ENCODE data around the gene MVD. TPM values are rescaled to one million over a fixed set of nuclear protein-coding genes. Genes with fewer than 3 reads are reported as not detected.
A peak's percentile ranks its signal among the peaks of the same experiment; 100 is the strongest.

Gene MVD
- polyA plus RNA-seq, 3 donors = 9.0 to 17.9 (median 12.2) TPM

GRCh38 chr16:88706965-88707826 is 44.3 kb upstream of the MVD start:
- Mint-ChIP-seq H3K9me3 (peaks cover 0 to 2% (median 0%) of the 10 kb centered on the region in 7 donors), H3K27me3 (ENCODE audit: low read depth in 3 of 3) (peaks cover 0 to 4% (median 3%) of the 10 kb centered on the region in 3 donors), H3K27ac (peak overlapping the region in 6 of 7 donors; percentile 12 to 88 (median 53)), H3K36me3 (peaks cover 15 to 28% of the 10 kb centered on the region in 2 donors), H3K4me3 (peak overlapping the region; percentile 71 to 72), H3K4me1 (peaks cover 39% of the 10 kb centered on the region)
- Histone ChIP-seq H3K9ac (ENCODE audit: insufficient read depth, low read length, poor library complexity, severe bottlenecking) (peak overlapping the region; percentile 79), H3K4me2 (replicated peaks; ENCODE audit: extremely low read depth, low read length, poor library complexity, severe bottlenecking) (peak overlapping the region; percentile 83), H3K36me3 (replicated peaks in 1 of 2; ENCODE audit: control insufficient read depth in 1 of 2, insufficient read depth in 2 of 2, low read length in 2 of 2) (peaks cover 0 to 4% of the 10 kb centered on the region in 2 donors), H3K27ac (ENCODE audit: low read depth in 1 of 2, low read length in 2 of 2) (peak overlapping the region; percentile 24 to 84), H3K4me3 (replicated peaks in 1 of 3; ENCODE audit: low read depth in 2 of 3, low read length in 3 of 3) (peak overlapping the region; percentile 70 to 93 (median 78)), H3K79me2 (ENCODE audit: insufficient read depth, low read length) (peaks cover 48% of the 10 kb centered on the region), H4K20me1 (ENCODE audit: insufficient read depth, low read length) (peaks cover 13% of the 10 kb centered on the region), H2AFZ (ENCODE audit: insufficient read depth, low read depth, low read length, poor library complexity, severe bottlenecking) (peak overlapping the region; percentile 90), H3K27me3 (ENCODE audit: control insufficient read depth in 2 of 2, insufficient read depth in 2 of 2, low read length in 2 of 2) (no peaks in the 10 kb centered on the region), H3K9me3 (replicated peaks in 1 of 2; ENCODE audit: control insufficient read depth in 1 of 2, insufficient read depth in 1 of 2, low read length in 2 of 2) (no peaks in the 10 kb centered on the region), H3K4me1 (ENCODE audit: control insufficient read depth in 1 of 2, insufficient read depth in 2 of 2, low read length in 2 of 2) (peaks cover 41 to 48% of the 10 kb centered on the region in 2 donors)
- 74% methylated on average over 4 of the region's 17 CpGs for WGBS (ENCODE audit: insufficient coverage)
- TF ChIP-seq, protein P1, sequence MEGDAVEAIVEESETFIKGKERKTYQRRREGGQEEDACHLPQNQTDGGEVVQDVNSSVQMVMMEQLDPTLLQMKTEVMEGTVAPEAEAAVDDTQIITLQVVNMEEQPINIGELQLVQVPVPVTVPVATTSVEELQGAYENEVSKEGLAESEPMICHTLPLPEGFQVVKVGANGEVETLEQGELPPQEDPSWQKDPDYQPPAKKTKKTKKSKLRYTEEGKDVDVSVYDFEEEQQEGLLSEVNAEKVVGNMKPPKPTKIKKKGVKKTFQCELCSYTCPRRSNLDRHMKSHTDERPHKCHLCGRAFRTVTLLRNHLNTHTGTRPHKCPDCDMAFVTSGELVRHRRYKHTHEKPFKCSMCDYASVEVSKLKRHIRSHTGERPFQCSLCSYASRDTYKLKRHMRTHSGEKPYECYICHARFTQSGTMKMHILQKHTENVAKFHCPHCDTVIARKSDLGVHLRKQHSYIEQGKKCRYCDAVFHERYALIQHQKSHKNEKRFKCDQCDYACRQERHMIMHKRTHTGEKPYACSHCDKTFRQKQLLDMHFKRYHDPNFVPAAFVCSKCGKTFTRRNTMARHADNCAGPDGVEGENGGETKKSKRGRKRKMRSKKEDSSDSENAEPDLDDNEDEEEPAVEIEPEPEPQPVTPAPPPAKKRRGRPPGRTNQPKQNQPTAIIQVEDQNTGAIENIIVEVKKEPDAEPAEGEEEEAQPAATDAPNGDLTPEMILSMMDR (IDR thresholded peaks at IDR 0.05) = no peak
- intact Hi-C loops (cut with micrococcal nuclease) = loop anchor here (10.0 kb wide), 2 partner anchors 408 to 752 kb away; partner anchors contain the start of gene BANP (in 1 of the 2)
- no peak for DNase-seq

- Histone ChIP-seq H3K36me3 (replicated peaks in 1 of 2; ENCODE audit: control insufficient read depth in 1 of 2, insufficient read depth in 2 of 2, low read length in 2 of 2) (peaks cover 0 to 4% of the 10 kb centered on the region in 2 donors), H3K79me2 (ENCODE audit: insufficient read depth, low read length) (peaks cover 56% of the 10 kb centered on the region), H3K4me2 (replicated peaks; ENCODE audit: extremely low read depth, low read length, poor library complexity, severe bottlenecking) (peak within 1 kb of the TSS; percentile 83), H4K20me1 (ENCODE audit: insufficient read depth, low read length) (peaks cover 7% of the 10 kb centered on the region), H2AFZ (ENCODE audit: insufficient read depth, low read depth, low read length, poor library complexity, severe bottlenecking) (peak within 1 kb of the TSS; percentile 90), H3K9ac (ENCODE audit: insufficient read depth, low read length, poor library complexity, severe bottlenecking) (peak within 1 kb of the TSS; percentile 79), H3K27me3 (ENCODE audit: control insufficient read depth in 2 of 2, insufficient read depth in 2 of 2, low read length in 2 of 2) (no peaks in the 10 kb centered on the region), H3K4me3 (replicated peaks in 1 of 3; ENCODE audit: low read depth in 2 of 3, low read length in 3 of 3) (peak within 1 kb of the TSS; percentile 78 to 96 (median 93)), H3K9me3 (replicated peaks in 1 of 2; ENCODE audit: control insufficient read depth in 1 of 2, insufficient read depth in 1 of 2, low read length in 2 of 2) (no peaks in the 10 kb centered on the region), H3K27ac (ENCODE audit: low read depth in 1 of 2, low read length in 2 of 2) (peak within 1 kb of the TSS; percentile 84 to 88), H3K4me1 (ENCODE audit: control insufficient read depth in 1 of 2, insufficient read depth in 2 of 2, low read length in 2 of 2) (peaks cover 49 to 56% of the 10 kb centered on the region in 2 donors)
- TF ChIP-seq, protein P1 (IDR thresholded peaks at IDR 0.05) = no peak
- intact Hi-C loops (cut with micrococcal nuclease) = loop anchor here (10.0 kb wide), 2 partner anchors 408 to 752 kb away; partner anchors contain the start of gene BANP (in 1 of the 2)
- peaks cover 47% of the 10 kb centered on the region for H3K4me1 Mint-ChIP-seq
- H3K36me3 Mint-ChIP-seq = peaks cover 15 to 34% of the 10 kb centered on the region in 2 donors
- 0% methylated on average over 83 of the region's 86 CpGs for WGBS (ENCODE audit: insufficient coverage)
- peak within 1 kb of the TSS; percentile 99 for H3K4me3 Mint-ChIP-seq
- peak within 1 kb of the TSS; percentile 90 to 99 (median 98) for H3K27ac Mint-ChIP-seq
- peaks cover 0 to 4% (median 3%) of the 10 kb centered on the region in 3 donors for H3K27me3 Mint-ChIP-seq (ENCODE audit: low read depth in 3 of 3)
- peaks cover 0 to 2% (median 0%) of the 10 kb centered on the region in 7 donors for H3K9me3 Mint-ChIP-seq
- DNase-seq = peak; percentile 87 to 94 (median 90)
Observed at GRCh38 chr16:88706229-88706964, 43.5 kb upstream of the MVD start, which contains the start of the genes CTU2 and RNF166. Gene CTU2, plus strand, starts transcription at chr16:88706503. Its CDS starts 28 bp downstream, at chr16:88706531. Gene RNF166, minus strand, starts transcription at chr16:88706408. Its CDS starts 83 bp downstream, at chr16:88706325.

Data from CD14-positive monocyte (primary cell).